T-helper 2 cell treated with Interferon-gamma antibody and Interleukin-4, amounts not matched to agents 100 ng/mL and 5 ng/mL, for 36 hours (primary cell): Measurements from ENCODE around the gene RPS10. TPM values are rescaled to one million over a fixed set of nuclear protein-coding genes. Genes with fewer than 3 reads are reported as not detected.
"Not testable (repeated sequence)": the region's sequence is repeated elsewhere in the genome, so short reads cannot be mapped to it uniquely, and the experiment has no call there.

ENCODE experiments used
- intact Hi-C: fragments of 100-400 bp; cut with micrococcal nuclease; formaldehyde crosslinking; loops from one replicate; pipeline ENCODE4 v1.15.1; 2023
- total RNA-seq: library from RNA; stranded (reverse); gene quantifications from 2 replicates; pipeline ENCODE4 v1.2.3, GENCODE V29; 2022

Gene RPS10
- total RNA-seq, 1 donor from 2014 or later: 1,512 TPM

GRCh38 chr6:34393966-34394305 lies 31.9 kb downstream of the RPS10 start:
- intact Hi-C loops: loop anchor here (2.0 kb wide), 1 partner anchor 31 kb away; no protein-coding TSS in a partner anchor

- intact Hi-C loops: loop anchor here (2.0 kb wide), 1 partner anchor 31 kb away; no protein-coding TSS in a partner anchor
Observed at GRCh38 chr6:34393191-34393965, 32.5 kb downstream of the RPS10 start.

GRCh38 chr6:34392497-34393190 lies 33.2 kb downstream of the RPS10 start, which contains the start of gene NUDT3:
Gene NUDT3 (minus strand): TSS chr6:34392669. CDS start chr6:34392362, 307 bp downstream.
- intact Hi-C loops: loop anchor here (1.0 to 2.0 kb wide), 2 partner anchors 32 to 143 kb away; partner anchors contain the start of gene SMIM29

- intact Hi-C loops: loop anchor here (1.0 to 2.0 kb wide), 2 partner anchors 33 to 143 kb away; partner anchors contain the start of gene SMIM29
Observed at GRCh38 chr6:34391786-34392496, 33.9 kb downstream of the RPS10 start.

- intact Hi-C loops: no loop called here
Observed at GRCh38 chr6:34391473-34391785, 34.4 kb downstream of the RPS10 start.

- intact Hi-C loops: no loop called here
Observed at GRCh38 chr6:34390531-34391472, 35.1 kb downstream of the RPS10 start.

- intact Hi-C loops: no loop called here
Observed at GRCh38 chr6:34389034-34389433, 36.8 kb downstream of the RPS10 start.

- intact Hi-C loops: no loop called here
Observed at GRCh38 chr6:34388421-34388820, 37.4 kb downstream of the RPS10 start.

- intact Hi-C loops: no loop called here
Observed at GRCh38 chr6:34386316-34387137, 39.3 kb downstream of the RPS10 start.

GRCh38 chr6:34385793-34386195 lies 40.1 kb downstream of the RPS10 start:
- intact Hi-C loops: no loop called here

- intact Hi-C loops: no loop called here
Observed at GRCh38 chr6:34384321-34385153, 41.3 kb downstream of the RPS10 start.

GRCh38 chr6:34383656-34384320 lies 42.1 kb downstream of the RPS10 start:
- intact Hi-C loops: no loop called here

- intact Hi-C loops: no loop called here
Observed at GRCh38 chr6:34383161-34383631, 42.7 kb downstream of the RPS10 start.

- intact Hi-C loops: no loop called here
Observed at GRCh38 chr6:34381081-34381480, 44.8 kb downstream of the RPS10 start.

- intact Hi-C loops: no loop called here
Observed at GRCh38 chr6:34378470-34378869, 47.4 kb downstream of the RPS10 start.

GRCh38 chr6:34377984-34378383 lies 47.9 kb downstream of the RPS10 start:
- intact Hi-C loops: no loop called here

GRCh38 chr6:34377571-34377970 lies 48.3 kb downstream of the RPS10 start:
- intact Hi-C loops: not testable (repeated sequence)

- intact Hi-C loops: no loop called here
Observed at GRCh38 chr6:34375833-34376232, 50.0 kb downstream of the RPS10 start.
